Inferior parietal cortex (tissue), 1 donor: ENCODE data around the gene ABT1.

Source experiments
- DNase-seq: peaks from one replicate; pipeline ENCODE4 v3.0.0-alpha.2; 2016; ENCODE audit errors: extremely low spot score

The ABT1 gene

DNA sequence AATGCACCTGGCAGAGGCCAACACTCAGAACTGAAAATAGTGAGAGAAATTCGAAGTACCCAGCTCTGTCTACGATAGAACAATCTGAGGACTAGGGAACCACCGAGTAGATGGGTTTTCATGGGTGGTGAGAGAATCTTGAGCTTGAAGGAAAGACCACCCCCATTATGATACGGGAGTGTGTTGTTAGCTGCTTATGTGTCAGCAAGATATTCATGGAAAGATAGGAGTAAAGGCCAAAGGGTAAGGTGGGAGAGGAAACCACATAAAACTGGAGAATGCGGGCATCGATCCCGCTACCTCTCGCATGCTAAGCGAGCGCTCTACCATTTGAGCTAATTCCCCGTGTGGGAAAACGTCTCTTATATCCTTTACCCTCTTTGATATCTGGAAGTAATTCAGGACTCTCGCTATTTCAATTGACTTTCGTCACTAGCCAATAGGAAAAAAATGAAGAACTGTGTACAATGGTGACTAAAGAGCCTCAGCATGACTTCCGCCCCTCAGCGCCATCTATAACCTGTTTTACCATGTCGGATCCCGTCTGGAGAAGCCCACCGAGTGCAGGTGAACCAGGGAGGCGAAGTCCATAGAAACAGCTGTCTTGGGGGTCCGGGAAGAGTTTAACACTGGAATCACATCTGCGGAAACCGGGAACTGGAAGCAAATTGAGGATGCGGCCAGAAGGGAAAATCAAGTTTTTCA is 25.0 kb upstream of the ABT1 start:
- peak; percentile 89 for DNase-seq

DNA sequence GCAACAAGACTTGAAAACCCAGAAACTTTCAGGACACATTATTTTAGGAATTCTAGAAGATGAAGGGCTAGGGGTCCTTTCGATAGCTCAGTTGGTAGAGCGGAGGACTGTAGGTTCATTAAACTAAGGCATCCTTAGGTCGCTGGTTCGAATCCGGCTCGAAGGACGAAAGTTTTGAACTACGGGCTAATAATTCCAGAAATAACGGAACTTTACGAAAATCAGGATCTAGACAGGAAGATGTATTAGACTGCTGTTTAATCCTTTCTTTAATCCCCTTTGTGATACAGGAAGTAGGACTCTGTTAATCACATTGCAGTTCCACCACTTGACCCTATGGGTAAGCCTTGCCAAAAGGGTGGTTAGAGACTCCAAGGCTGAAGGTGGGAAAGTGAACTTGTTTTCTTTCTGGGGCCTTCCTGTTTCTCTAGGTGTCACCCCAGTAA is 21.2 kb upstream of the ABT1 start:
- no peak for DNase-seq

DNA sequence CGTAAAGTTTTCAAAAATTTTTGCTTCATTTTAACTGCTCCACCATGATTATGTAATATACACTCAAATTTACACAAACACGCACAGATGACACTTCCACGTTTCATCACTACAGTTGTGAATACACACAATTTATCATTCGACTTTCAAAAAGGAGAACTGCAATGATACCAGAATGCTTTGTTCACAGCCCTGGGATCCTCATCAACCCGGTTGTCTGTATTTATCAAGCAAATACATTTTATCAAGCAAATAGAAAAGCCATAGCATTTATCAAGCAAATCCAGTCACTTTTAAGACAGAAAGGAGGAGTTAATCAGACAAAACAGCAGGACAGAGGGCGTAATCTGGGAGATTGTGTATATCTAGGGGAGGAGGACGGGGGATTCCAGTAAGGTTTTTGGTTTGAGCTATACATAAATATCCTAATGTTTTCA is 20.3 kb upstream of the ABT1 start:
- DNase-seq: no peak

DNA sequence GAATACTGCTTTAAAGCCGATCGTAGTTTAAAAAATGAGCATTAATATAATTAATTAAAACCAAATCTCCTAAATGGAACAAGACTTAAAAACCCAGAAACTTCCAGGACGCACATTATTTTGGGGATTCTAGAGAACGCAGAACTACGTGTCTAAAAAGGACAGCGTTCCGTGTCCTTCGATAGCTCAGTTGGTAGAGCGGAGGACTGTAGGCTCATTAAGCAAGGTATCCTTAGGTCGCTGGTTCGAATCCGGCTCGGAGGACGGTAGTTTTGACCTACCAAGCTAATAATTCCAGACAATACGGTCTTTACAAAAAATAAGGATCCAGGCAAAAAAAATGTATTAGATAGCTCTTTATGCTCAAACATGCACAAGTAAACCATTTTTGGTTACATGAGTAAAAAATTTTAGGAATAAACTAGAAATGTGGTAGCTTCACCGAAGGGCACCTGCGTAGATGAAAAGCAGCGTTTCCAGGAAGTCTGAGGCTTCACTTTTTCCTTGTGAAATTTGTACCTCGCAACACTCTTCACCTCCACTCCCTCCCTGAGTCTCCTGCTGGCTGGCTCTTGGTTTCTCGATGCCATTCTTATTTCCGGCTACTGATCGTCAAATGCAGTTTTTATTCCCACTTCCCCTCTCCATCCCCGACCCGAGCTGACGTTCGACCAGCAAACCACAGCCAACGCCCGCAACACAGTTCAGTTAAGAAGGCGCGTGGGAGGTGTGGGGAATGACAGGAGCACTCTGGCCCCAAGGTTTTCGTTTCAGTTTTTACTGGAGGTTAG is 19.6 kb upstream of the ABT1 start:
- DNase-seq: no peak

DNA sequence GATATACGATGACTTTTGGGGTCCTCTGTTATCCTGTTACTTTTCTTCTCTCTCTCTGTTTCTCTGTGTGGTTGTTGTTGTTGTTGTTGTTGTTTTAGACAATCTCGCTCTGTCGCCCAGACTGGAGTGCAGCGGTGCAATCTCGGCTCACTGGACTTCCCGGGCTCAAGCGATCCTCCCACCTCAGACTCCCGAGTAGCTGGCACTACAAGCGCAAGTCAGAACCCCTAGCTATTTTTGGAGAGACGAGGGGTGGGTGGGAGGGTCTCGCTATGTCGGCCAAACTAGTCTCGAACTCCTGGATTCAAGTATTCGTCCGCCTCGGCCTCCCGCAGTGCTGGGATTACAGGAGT is 19.1 kb upstream of the ABT1 start:
- DNase-seq: no peak

DNA sequence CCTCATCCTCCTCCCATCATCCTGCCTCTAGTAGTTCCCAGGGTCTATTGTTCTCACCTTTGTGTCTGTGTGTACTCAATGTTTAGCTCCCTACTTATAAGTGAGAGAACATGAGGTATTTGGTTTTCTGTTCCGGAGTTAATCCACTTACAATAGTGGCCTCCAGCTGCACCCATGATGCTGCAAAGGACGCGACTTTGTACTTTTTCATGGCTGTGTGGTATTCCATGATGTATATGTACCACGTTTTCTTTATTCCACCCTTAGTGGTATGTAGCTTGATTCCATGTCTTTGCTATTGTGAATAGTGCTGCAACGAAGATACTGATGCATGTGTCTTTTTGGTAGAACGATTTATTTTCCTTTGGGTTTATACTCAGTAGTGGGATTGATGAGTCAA is 18.5 kb upstream of the ABT1 start:
- DNase-seq: no peak

DNA sequence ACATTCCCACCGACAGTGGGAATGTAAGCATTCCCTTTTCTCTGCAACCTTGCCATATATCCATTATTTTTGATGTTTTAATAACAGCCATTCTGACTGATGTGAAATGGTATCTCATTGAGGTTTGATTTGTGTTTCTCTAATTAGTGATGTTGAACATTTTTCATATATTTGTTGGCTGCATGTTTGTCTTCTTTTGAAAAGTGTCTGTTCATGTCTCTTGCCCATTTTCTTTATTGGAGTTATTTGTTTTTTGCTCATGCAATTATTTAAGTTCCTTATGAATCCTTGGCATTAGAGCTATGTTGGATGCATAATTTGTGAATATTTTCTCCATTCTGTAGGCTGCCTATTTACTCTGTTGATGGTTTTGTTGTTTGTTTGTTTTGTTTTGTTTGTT is 18.0 kb upstream of the ABT1 start:
- DNase-seq: no peak

DNA sequence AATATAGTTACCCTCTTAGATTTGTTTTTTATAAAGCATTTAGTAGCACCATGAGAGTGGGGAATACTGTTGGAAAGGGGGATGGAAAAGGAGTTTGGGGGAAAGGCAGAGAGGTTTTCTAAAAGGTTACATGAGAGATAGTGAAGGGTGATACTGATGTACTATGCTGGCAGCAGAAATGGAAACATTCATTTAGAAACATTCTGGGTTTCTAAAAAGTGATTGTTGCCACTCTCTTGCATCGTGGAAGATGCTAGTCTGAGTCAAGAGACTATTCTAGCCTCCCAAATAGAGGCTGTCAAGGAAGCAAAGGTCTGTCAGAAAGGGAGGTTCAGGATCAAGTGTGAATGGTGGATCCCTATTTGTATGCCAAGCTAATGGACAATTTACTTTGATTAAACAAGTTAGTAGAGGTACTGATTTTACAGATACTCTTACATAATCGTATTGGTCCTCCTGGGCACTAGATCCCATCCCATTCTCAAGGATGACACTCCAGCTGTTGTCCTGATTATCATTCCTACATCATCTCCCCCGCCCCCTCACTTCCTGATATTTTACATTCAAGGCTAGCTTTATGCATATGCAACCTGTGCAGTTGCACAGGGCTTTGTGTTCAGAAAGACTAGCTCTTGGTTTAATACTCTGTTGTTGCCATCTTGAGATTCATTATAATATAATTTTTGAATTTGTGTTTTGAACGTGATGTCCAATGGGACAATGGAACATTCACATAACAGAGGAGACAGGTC is 15.4 kb upstream of the ABT1 start:
- DNase-seq: no peak

DNA sequence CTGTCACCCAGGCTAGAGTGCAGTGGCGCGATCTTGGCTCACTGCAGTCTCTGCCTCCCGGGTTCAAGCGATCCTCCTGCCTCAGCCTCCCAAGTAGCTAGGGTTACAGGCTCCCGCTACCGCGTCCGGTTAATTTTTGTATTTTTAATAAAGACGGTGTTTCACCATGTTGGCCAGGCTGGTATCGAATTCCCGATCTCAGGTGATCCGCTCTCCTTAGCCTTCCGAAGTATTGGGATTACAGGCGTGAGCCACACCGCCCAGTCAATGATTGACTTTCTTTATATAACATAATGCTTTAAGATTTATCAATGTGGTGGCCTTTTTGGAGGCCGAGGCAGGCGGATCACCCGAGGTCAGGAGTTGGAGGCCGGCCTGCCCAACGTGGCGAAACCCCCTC is 7.8 kb upstream of the ABT1 start:
- no peak for DNase-seq

DNA sequence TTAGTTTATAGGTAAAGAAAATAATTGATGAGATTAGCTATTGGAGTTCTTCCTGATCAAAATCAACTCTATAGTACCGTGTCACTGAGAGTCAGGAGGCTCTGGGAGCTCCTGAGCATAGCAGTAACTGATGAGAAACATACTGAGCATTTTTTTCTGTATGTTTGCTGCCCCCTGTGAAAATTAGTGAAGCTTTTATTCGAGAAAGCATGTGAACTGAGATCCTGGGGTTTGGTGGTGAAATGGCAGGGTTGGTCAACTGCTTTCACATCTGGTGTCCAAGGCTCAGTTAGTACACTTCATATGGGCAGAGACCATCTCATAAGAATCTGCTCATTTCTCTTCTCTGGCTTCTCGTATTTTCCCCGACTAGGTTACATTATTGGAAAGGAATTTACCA is 4.1 kb upstream of the ABT1 start:
- no peak for DNase-seq

DNA sequence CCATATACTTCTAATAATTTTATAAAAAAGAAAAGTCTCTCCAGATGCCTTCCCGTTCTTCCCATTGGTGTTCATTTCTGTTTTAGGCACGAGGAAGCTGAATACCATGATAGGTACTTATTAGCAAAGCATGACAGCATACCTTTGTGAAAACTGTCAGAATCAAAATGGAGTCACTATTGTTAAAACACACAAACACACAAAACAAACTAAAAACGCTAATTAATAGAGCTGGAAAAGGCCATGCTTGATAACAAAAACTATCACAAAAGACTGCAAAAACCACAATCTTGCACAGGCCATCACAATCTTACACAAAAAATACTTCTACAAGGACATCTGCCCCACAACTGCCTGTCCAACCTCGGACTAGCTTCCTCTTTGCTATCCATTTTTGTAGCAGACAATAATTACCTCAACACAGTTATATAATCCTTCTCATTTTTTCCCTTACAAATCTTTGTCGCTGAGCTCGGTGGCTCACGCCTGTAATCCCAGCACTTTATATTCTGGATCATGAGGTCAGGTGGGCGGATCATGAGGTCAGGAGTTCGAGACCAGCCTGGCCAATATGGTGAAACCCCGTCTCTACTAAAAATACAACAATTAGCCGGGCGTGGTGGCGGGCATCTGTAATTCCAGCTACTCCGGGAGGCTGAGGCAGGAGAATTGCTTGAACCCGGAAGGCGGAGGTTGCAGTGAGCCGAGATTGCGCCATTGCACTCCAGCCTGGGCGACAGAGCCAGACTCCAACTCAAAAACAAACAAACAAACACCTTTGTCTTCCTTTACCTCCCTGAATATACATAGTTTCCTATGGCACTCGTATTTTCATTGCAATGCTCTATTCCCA is 3.2 kb upstream of the ABT1 start:
- no peak for DNase-seq

DNA sequence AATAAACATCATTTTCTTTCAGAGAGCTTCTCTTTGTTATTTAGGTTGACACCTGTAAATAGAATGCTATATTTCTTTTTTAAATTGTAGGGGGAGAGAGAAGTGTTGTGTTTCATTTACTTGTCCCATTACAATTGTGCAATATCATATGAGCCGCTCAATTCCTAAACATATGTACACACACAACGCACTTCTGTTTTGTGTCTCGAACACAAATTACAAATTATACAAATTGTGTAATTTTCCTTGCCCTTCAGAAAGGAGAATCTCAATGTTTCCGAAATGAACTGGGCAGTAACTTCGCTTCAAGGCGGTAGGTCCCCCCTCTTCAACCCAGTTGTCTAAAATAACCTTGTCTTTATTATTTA is 2.6 kb upstream of the ABT1 start:
- DNase-seq: no peak

DNA sequence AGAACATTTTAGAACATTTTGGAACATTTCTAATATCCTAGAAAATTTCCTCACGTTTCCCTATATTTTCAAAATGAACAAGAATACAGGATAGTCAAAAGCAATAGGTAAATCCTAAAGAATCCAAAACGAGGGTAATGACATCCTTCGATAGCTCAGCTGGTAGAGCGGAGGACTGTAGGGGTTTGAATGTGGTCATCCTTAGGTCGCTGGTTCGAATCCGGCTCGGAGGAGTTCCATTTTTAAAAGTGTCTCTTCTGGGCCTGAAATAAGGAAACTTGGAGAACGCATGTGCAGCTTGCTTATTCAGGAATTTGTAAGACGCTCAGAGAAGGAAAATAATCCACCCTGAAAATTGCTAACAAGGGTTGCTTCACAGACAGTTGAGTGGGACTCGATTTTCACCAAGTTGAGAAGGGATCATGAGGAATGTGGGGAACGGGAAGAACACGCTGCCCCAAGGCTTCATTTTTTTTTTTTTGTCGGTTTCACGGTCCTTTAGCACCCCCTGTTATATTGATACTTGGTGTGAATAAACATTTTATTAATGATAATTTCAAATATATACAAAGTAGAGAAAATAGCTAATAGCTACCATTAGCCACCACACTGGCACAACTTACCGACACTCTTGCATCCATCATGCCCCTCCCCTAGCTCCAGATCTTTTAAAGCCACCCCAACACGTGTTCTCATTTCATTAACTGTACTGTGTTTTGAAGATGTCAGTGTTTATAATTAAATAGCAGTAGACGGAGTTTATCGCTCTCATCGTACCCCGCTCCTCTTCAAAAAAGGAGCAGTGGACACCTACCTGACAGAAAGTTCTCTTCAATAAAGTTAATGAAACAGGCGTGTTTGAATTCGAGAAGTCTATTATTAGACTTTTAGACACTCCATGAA is 1.8 kb upstream of the ABT1 start:
- DNase-seq: peak; percentile 63

DNA sequence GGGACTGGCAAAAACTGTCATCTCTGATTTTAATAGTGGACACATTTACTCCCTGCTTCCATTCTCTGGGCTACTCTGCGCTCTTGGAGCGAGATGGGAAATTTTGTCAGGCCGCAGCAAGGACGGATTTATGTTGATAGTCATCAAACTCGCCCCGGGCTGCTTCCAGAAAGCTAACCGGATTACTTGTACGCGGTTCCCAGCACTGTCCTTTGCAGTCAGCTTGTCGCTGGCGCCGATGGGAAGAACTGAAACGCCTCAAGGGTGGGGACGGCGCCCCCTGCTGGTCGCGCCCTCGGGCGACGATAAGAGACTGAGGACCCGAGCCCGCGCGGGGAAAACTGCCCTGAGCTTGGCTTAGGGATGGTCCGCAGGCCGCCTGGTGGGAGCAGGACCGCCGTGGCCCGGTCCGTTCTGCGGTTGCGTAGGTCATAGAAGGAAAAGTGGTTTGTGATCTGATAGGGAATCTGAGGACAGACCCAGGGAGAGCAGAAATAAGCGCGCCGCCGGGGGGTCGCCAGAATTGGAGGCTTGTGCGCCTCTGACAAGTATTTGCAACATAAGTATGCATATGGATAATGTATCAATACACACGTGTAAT is 984 bp upstream of the ABT1 start:
- DNase-seq: peak; percentile 94

DNA sequence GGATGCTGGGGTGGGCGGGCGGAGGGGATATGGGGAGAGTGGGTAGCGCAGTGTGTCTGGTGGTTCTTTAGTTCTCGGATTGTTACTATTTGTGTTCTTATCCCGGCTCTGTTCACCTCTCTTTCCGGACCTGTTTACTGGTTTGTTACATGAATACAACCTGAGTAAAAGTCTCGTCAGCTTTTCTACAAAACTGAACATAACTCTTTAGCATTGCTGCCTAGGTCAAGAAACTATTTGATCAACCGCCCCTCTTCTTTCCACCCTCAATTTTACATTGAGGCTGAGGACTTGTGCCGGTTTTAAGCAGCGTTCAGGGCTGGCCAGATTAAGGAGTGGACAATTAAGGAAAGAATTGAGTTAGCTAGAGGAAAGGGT is 625 bp downstream of the ABT1 start:
- no peak for DNase-seq

DNA sequence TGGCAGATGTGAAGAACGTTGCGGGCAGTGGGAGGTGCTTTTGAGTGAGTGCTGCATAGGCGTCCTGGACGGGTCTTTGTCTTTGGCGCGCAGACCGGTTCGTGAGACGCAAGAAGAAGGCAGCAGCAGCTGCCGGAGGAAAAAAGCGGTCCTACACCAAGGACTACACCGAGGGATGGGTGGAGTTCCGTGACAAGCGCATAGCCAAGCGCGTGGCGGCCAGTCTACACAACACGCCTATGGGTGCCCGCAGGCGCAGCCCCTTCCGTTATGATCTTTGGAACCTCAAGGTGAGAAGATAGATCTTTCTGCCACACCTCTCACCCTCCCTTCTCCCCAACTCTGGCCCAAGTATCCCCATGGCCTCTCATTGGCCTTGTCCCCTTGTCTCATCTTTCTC is 1.1 kb downstream of the ABT1 start:
- no peak for DNase-seq

DNA sequence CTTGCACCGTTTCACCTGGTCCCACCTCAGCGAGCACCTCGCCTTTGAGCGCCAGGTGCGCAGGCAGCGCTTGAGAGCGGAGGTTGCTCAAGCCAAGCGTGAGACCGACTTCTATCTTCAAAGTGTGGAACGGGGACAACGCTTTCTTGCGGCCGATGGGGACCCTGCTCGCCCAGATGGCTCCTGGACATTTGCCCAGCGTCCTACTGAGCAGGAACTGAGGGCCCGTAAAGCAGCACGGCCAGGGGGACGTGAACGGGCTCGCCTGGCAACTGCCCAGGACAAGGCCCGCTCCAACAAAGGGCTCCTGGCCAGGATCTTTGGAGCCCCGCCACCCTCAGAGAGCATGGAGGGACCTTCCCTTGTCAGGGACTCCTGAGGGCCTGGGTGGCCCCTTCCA is 1.5 kb downstream of the ABT1 start:
- no peak for DNase-seq

DNA sequence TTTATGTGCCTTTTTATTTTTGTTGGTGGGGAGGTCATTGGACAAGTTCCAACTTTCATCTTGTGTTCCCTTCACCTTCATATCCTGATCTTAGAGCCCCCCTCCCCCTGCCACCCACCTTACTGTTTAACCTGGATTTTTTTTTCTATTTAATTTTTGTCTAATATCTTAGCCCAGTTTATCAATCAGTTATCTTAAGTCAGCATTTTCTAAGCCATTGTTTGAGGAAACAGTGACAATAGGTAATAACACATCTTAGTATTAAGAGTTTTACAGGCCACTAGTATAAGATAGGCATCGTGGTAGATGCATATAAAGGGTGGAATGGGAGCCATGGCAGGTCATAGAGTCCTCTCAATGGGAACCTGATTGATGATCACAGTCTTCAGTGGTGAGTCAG is 2.4 kb downstream of the ABT1 start:
- DNase-seq: no peak

DNA sequence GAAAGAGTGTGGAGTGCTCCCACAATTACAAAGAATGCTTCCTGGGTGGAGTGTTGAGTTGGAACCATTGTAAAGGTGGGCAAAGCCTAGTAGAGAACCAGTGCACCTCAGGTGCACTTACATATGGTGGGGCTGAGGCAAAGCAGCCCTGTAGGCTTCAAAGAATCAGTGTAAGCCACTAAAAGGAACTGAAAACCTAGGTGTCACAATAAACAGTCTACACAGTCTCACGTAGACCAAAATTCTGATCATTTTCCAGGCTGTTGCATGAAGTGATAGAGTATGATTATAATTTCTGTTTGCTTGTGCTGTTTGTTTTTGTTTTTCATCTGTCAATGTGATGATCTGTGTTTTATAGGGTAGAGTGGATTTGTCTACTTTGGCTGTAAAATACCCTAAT is 2.8 kb downstream of the ABT1 start:
- no peak for DNase-seq

DNA sequence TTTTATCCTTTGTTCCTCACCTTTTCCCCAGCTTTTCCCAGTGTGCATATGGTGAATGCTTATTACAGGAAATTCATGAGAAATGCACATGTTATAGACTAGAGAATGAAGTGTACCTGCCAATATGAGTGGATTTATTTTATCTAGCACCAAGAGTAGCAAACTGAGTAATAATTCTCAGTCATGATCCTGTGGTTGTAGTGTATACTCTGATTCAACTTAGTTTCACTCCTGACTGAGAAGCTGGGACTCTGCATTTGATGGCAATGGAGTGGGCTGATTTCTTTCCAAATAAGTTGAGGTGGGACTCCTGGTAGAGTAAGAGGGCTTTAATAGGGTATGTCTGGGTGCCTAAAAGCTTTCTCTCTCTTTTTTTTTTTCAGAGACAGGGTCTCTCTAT is 4.0 kb downstream of the ABT1 start:
- DNase-seq: no peak

DNA sequence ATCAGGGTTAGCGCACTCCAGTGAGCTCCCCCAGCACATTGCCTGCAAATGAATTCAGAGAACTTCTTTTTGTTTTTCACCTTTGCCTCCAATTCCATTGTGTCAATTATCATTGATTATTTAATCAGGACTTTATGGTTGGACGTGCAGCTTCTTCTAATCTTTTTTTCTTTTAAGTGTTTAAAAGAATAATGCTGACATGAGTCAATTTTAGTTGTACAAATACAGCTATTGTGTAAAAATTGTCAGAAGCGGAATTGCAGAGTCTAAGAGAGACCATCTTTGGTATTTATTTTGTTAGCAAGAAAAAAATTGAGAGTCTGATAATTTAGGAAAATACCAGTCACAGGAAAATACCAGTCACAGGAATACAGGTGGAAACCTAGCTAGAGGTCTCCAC is 5.5 kb downstream of the ABT1 start:
- DNase-seq: no peak
